ENCODE measurements around the gene BARX2. TPM values are rescaled to one million over a fixed set of nuclear protein-coding genes. Genes with fewer than 3 reads are reported as not detected.
"Not testable (repeated sequence)": the region's sequence is repeated elsewhere in the genome, so short reads cannot be mapped to it uniquely, and the experiment has no call there.

BARX2 gene
- polyA plus RNA-seq, 1 experiment, result not detected

- TF ChIP-seq CTCF (IDR thresholded peaks at IDR 0.05; ENCODE audit: insufficient read depth, low read depth, low read length), result peak; percentile 95
- POLR2A ChIA-PET, result no interaction called here
- no peak overlapping the region for H3K4me3 ChIP-seq (ENCODE audit: low read depth, low read length)
- no peaks in the 10 kb centered on the region for H3K36me3 ChIP-seq (ENCODE audit: control insufficient read depth, insufficient read depth, low read length)
- no peaks in the 10 kb centered on the region for H3K27me3 ChIP-seq (ENCODE audit: control insufficient read depth, insufficient read depth, low read length)
- CTCF ChIA-PET, result interaction anchor here (0.6 to 4.0 kb wide), 25 partner anchors 9 to 1117 kb away, joined by 3 to 53 read pairs (median 4); no protein-coding TSS in a partner anchor
- DNase-seq (ENCODE audit: low read depth), result no peak
Observed at GRCh38 chr11:129331871-129332274, 43.8 kb upstream of the BARX2 start.

GRCh38 chr11:129333873-129334272, 41.8 kb upstream of the BARX2 start:
- no peak overlapping the region for H3K4me3 ChIP-seq (ENCODE audit: low read depth, low read length)
- TF ChIP-seq CTCF (IDR thresholded peaks at IDR 0.05; ENCODE audit: insufficient read depth, low read depth, low read length), result 0 out of 2 replicates have a peak, but pooled peaks have one; percentile 11
- no peaks in the 10 kb centered on the region for H3K36me3 ChIP-seq (ENCODE audit: control insufficient read depth, insufficient read depth, low read length)
- CTCF ChIA-PET, result interaction anchor here (0.7 to 4.0 kb wide), 5 partner anchors 104 to 378 kb away, joined by 3 to 53 read pairs (median 17); no protein-coding TSS in a partner anchor
- no peaks in the 10 kb centered on the region for H3K27me3 ChIP-seq (ENCODE audit: control insufficient read depth, insufficient read depth, low read length)
- POLR2A ChIA-PET, result no interaction called here
- DNase-seq (ENCODE audit: low read depth), result no peak

GRCh38 chr11:129344301-129344940, 31.2 kb upstream of the BARX2 start:
- POLR2A ChIA-PET; DNase-seq (ENCODE audit: low read depth); H3K27me3 ChIP-seq (ENCODE audit: control insufficient read depth, insufficient read depth, low read length); H3K36me3 ChIP-seq (ENCODE audit: control insufficient read depth, insufficient read depth, low read length); H3K4me3 ChIP-seq (ENCODE audit: low read depth, low read length); CTCF ChIA-PET: not testable (repeated sequence)

GRCh38 chr11:129346916-129347315, 28.7 kb upstream of the BARX2 start:
- no peak for TF ChIP-seq CTCF (IDR thresholded peaks at IDR 0.05; ENCODE audit: insufficient read depth, low read depth, low read length)
- H3K27me3 ChIP-seq (ENCODE audit: control insufficient read depth, insufficient read depth, low read length), result no peaks in the 10 kb centered on the region
- POLR2A ChIA-PET, result no interaction called here
- no peak for DNase-seq (ENCODE audit: low read depth)
- CTCF ChIA-PET, result no interaction called here
- no peaks in the 10 kb centered on the region for H3K36me3 ChIP-seq (ENCODE audit: control insufficient read depth, insufficient read depth, low read length)
- H3K4me3 ChIP-seq (ENCODE audit: low read depth, low read length), result no peak overlapping the region

- H3K27me3 ChIP-seq (ENCODE audit: control insufficient read depth, insufficient read depth, low read length), result no peaks in the 10 kb centered on the region
- no peaks in the 10 kb centered on the region for H3K36me3 ChIP-seq (ENCODE audit: control insufficient read depth, insufficient read depth, low read length)
- TF ChIP-seq CTCF (IDR thresholded peaks at IDR 0.05; ENCODE audit: insufficient read depth, low read depth, low read length), result no peak
- POLR2A ChIA-PET, result no interaction called here
- no peak for DNase-seq (ENCODE audit: low read depth)
- CTCF ChIA-PET, result no interaction called here
- H3K4me3 ChIP-seq (ENCODE audit: low read depth, low read length), result no peak overlapping the region
Observed at GRCh38 chr11:129348813-129349212, 26.8 kb upstream of the BARX2 start.

GRCh38 chr11:129352676-129353075, 23.0 kb upstream of the BARX2 start:
- ChIA-PET POLR2A (no interaction called here), CTCF (interaction anchor here (1.3 kb wide), 1 partner anchor 11 kb away, joined by 3 read pairs; no protein-coding TSS in a partner anchor)

More at GRCh38 chr11:129352676-129353075, 23.0 kb upstream of the BARX2 start:
- H3K4me3 ChIP-seq (ENCODE audit: low read depth, low read length), result no peak overlapping the region
- DNase-seq (ENCODE audit: low read depth), result no peak
- TF ChIP-seq CTCF (IDR thresholded peaks at IDR 0.05; ENCODE audit: insufficient read depth, low read depth, low read length), result no peak
- no peaks in the 10 kb centered on the region for H3K36me3 ChIP-seq (ENCODE audit: control insufficient read depth, insufficient read depth, low read length)
- H3K27me3 ChIP-seq (ENCODE audit: control insufficient read depth, insufficient read depth, low read length), result no peaks in the 10 kb centered on the region; the same call in 1 of the 2 replicates

Data from BJ (cell line).